Measurements from ENCODE around the gene IKBIP. TPM values are rescaled to one million over a fixed set of nuclear protein-coding genes. Genes with fewer than 3 reads are reported as not detected.
"Not testable (repeated sequence)": the region's sequence is repeated elsewhere in the genome, so short reads cannot be mapped to it uniquely, and the experiment has no call there.

The IKBIP gene
- total RNA-seq, 1 experiment from 2014 or later: 14.5 TPM

- ATAC-seq (no peak), DNase-seq (ENCODE audit: low read depth, low spot score) (no peak)
- no peaks in the 10 kb centered on the region for H3K9me3 ChIP-seq (ENCODE audit: control insufficient read depth in 1 of 2, insufficient read depth in 1 of 2, low read depth in 1 of 2, low read length in 2 of 2)
- no peak overlapping the region for H2AFZ ChIP-seq (ENCODE audit: low read depth, low read length, poor library complexity, severe bottlenecking)
- H3K9me2 ChIP-seq (ENCODE audit: insufficient read depth): no peaks in the 10 kb centered on the region
- 0 out of 2 replicates have a peak, but pooled peaks cover 6% of the 10 kb centered on the region for H4K20me1 ChIP-seq (ENCODE audit: insufficient read depth)
- ChIA-PET CTCF (interaction anchor here (1.1 to 1.6 kb wide), 3 partner anchors 40 to 392 kb away, joined by 3 to 5 read pairs (median 3); no protein-coding TSS in a partner anchor), RAD21 (ENCODE audit: low non-redundant PET in 1 of 2, low total read pairs in 2 of 2, uncharacterized antibody in 2 of 2, unreplicated experiment in 2 of 2) (no interaction called here), POLR2A (interaction anchor here (1.0 kb wide), 1 partner anchor 13 kb away, joined by 4 read pairs; the partner anchor contains the start of gene SLC25A3)
- TF ChIP-seq CTCF (IDR thresholded peaks at IDR 0.05 in 2 of 3, conservative IDR thresholded peaks at IDR 0.05 in 1 of 3; ENCODE audit: borderline replicate concordance in 1 of 3, insufficient read depth in 1 of 3, low read depth in 2 of 3, low read length in 2 of 3) (peak in 1 of 3 experiments; percentile 32; a peak in 1 of 6 replicates), JUND (IDR thresholded peaks at IDR 0.05) (no peak), RAD21 (IDR thresholded peaks at IDR 0.05; ENCODE audit: low read depth) (peak; percentile 50)
- H3K4me1 ChIP-seq (ENCODE audit: control insufficient read depth in 1 of 2, insufficient read depth in 2 of 2, low read length in 2 of 2): no peaks in the 10 kb centered on the region
- H3K79me2 ChIP-seq (ENCODE audit: insufficient read depth, low read length): no peaks in the 10 kb centered on the region
- H3K4me2 ChIP-seq (ENCODE audit: low read length): no peak overlapping the region
- no peak overlapping the region for H3K4me3 ChIP-seq (replicated peaks in 1 of 2; ENCODE audit: low read depth in 1 of 2, low read length in 2 of 2)
- no peak overlapping the region for H3K9ac ChIP-seq (ENCODE audit: low read length)
- peaks cover 16 to 17% of the 10 kb centered on the region in 2 experiments; a peak in 3 of 4 replicates for H3K36me3 ChIP-seq (ENCODE audit: control insufficient read depth in 1 of 2, insufficient read depth in 2 of 2, low read length in 2 of 2)
- intact Hi-C loops (cut with micrococcal nuclease): loop anchor here (2.0 kb wide), 1 partner anchor 48 kb away; no protein-coding TSS in a partner anchor
- no TSS peak for BruUV-seq (replicated peaks)
- no peaks in the 10 kb centered on the region for H3K27me3 ChIP-seq (ENCODE audit: insufficient read depth, low read length)
- H3K27ac ChIP-seq (ENCODE audit: low read depth, low read length): no peak overlapping the region
Observed at GRCh38 chr12:98606359-98606988, 38.1 kb downstream of the IKBIP start.

GRCh38 chr12:98601924-98602323, 42.7 kb downstream of the IKBIP start:
- intact Hi-C loops (cut with micrococcal nuclease): no loop called here
- Histone ChIP-seq H3K27ac (ENCODE audit: low read depth, low read length) (no peak overlapping the region), H3K4me3 (replicated peaks in 1 of 2; ENCODE audit: low read depth in 1 of 2, low read length in 2 of 2) (no peak overlapping the region), H3K79me2 (ENCODE audit: insufficient read depth, low read length) (peaks cover 32% of the 10 kb centered on the region), H3K36me3 (ENCODE audit: control insufficient read depth in 1 of 2, insufficient read depth in 2 of 2, low read length in 2 of 2) (peaks cover 54% of the 10 kb centered on the region in 2 experiments), H3K4me2 (ENCODE audit: low read length) (no peak overlapping the region), H4K20me1 (ENCODE audit: insufficient read depth) (peaks cover 34% of the 10 kb centered on the region; the same call in 1 of the 2 replicates), H3K4me1 (ENCODE audit: control insufficient read depth in 1 of 2, insufficient read depth in 2 of 2, low read length in 2 of 2) (no peaks in the 10 kb centered on the region), H3K9ac (ENCODE audit: low read length) (no peak overlapping the region), H3K9me3 (ENCODE audit: control insufficient read depth in 1 of 2, insufficient read depth in 1 of 2, low read depth in 1 of 2, low read length in 2 of 2) (no peaks in the 10 kb centered on the region), H3K9me2 (ENCODE audit: insufficient read depth) (no peaks in the 10 kb centered on the region), H2AFZ (ENCODE audit: low read depth, low read length, poor library complexity, severe bottlenecking) (no peak overlapping the region), H3K27me3 (ENCODE audit: insufficient read depth, low read length) (no peaks in the 10 kb centered on the region)
- BruUV-seq (replicated peaks): no TSS peak
- POLR2A ChIA-PET: interaction anchor here (1.9 kb wide), 1 partner anchor 9 kb away, joined by 6 read pairs; the partner anchor contains the start of gene SLC25A3
- TF ChIP-seq FOSL1 (IDR thresholded peaks at IDR 0.05; ENCODE audit: low read depth): no peak
- no peak for TF ChIP-seq ZBTB33 (IDR thresholded peaks at IDR 0.05; ENCODE audit: extremely low read depth, insufficient replicate concordance, low read length)
- TF ChIP-seq EGR1 (IDR thresholded peaks at IDR 0.05; ENCODE audit: low read depth): no peak
- no peak for TF ChIP-seq ZFX (IDR thresholded peaks at IDR 0.05)
- no peak for TF ChIP-seq CBX3 (IDR thresholded peaks at IDR 0.05; ENCODE audit: low read depth)
- CTCF ChIA-PET: interaction anchor here (1.5 kb wide), 1 partner anchor 397 kb away, joined by 3 read pairs; no protein-coding TSS in a partner anchor
- ATAC-seq (no peak), DNase-seq (ENCODE audit: low read depth, low spot score) (no peak)
- RAD21 ChIA-PET (ENCODE audit: low non-redundant PET in 1 of 2, low total read pairs in 2 of 2, uncharacterized antibody in 2 of 2, unreplicated experiment in 2 of 2): no interaction called here

- H3K36me3 ChIP-seq (ENCODE audit: control insufficient read depth in 1 of 2, insufficient read depth in 2 of 2, low read length in 2 of 2): peaks cover 60 to 74% of the 10 kb centered on the region in 2 experiments
- H2AFZ ChIP-seq (ENCODE audit: low read depth, low read length, poor library complexity, severe bottlenecking); DNase-seq (ENCODE audit: low read depth, low spot score); H3K4me3 ChIP-seq (replicated peaks in 1 of 2; ENCODE audit: low read depth in 1 of 2, low read length in 2 of 2); BruUV-seq (replicated peaks); H3K4me2 ChIP-seq (ENCODE audit: low read length); ATAC-seq; RAD21 ChIA-PET (ENCODE audit: low non-redundant PET in 1 of 2, low total read pairs in 2 of 2, uncharacterized antibody in 2 of 2, unreplicated experiment in 2 of 2); H3K9me2 ChIP-seq (ENCODE audit: insufficient read depth); H3K27ac ChIP-seq (ENCODE audit: low read depth, low read length); H3K9ac ChIP-seq (ENCODE audit: low read length); H3K9me3 ChIP-seq (ENCODE audit: control insufficient read depth in 1 of 2, insufficient read depth in 1 of 2, low read depth in 1 of 2, low read length in 2 of 2); intact Hi-C loops (cut with micrococcal nuclease); H3K27me3 ChIP-seq (ENCODE audit: insufficient read depth, low read length): not testable (repeated sequence)
- H3K79me2 ChIP-seq (ENCODE audit: insufficient read depth, low read length): peaks cover 67% of the 10 kb centered on the region
- H4K20me1 ChIP-seq (ENCODE audit: insufficient read depth): peaks cover 50% of the 10 kb centered on the region
- peaks cover 12 to 21% of the 10 kb centered on the region in 2 experiments for H3K4me1 ChIP-seq (ENCODE audit: control insufficient read depth in 1 of 2, insufficient read depth in 2 of 2, low read length in 2 of 2)
- ChIA-PET POLR2A (interaction anchor here (0.6 to 1.2 kb wide), 2 partner anchors 11 to 30 kb away, joined by 3 read pairs; no protein-coding TSS in a partner anchor), CTCF (interaction anchor here (1.7 kb wide), 1 partner anchor 30 kb away, joined by 6 read pairs; no protein-coding TSS in a partner anchor)
Observed at GRCh38 chr12:98597313-98597712, 47.3 kb downstream of the IKBIP start.

All from HCT116 (cell line).